Subcutaneous abdominal adipose tissue (tissue), 5 donors: Measurements from ENCODE around the gene APOBEC3C.
"Not testable (repeated sequence)": the region's sequence is repeated elsewhere in the genome, so short reads cannot be mapped to it uniquely, and the experiment has no call there.

Experiments used
- H3K27ac ChIP-seq: one replicate; pipeline ENCODE4 v1.7.0; 2013; ENCODE audit warnings: low read depth, mild to moderate bottlenecking, inconsistent platforms, low read length, moderate library complexity
- H3K27me3 ChIP-seq, 5 donors: one replicate each; pipeline ENCODE4 v1.7.0; 2013; ENCODE audit warnings: low read length in 5 of 5, inconsistent platforms in 1 of 5; ENCODE audit not compliant: control insufficient read depth in 5 of 5, insufficient read depth in 4 of 5
- H3K36me3 ChIP-seq, 5 donors: one replicate each; pipeline ENCODE4 v1.7.0; 2013; ENCODE audit warnings: low read length in 5 of 5; ENCODE audit not compliant: control insufficient read depth in 5 of 5, insufficient read depth in 5 of 5
- H3K4me1 ChIP-seq, 5 donors: one replicate each; pipeline ENCODE4 v1.7.0; 2013; ENCODE audit warnings: low read length in 5 of 5, mild to moderate bottlenecking in 3 of 5, moderate library complexity in 1 of 5; ENCODE audit not compliant: control insufficient read depth in 5 of 5, insufficient read depth in 5 of 5
- H3K4me3 ChIP-seq, 5 donors: one replicate each; pipeline ENCODE4 v1.7.0; 2013; ENCODE audit warnings: low read length in 5 of 5, low read depth in 1 of 5
- H3K9ac ChIP-seq, 5 donors: one replicate each; pipeline ENCODE4 v1.7.0; 2013; ENCODE audit warnings: low read length in 5 of 5, mild to moderate bottlenecking in 4 of 5, moderate library complexity in 3 of 5
- H3K9me3 ChIP-seq, 5 donors: one replicate each; pipeline ENCODE4 v1.7.0; 2013; ENCODE audit warnings: low read length in 5 of 5; ENCODE audit not compliant: control insufficient read depth in 5 of 5
- donor health status: healthy.
- donor health status: healthy.
- donor health status: healthy.
- donor health status: healthy.
- donor health status: healthy.

Gene APOBEC3C

GRCh38 chr22:39037071-39037470 is 23.0 kb downstream of the APOBEC3C start:
- not testable (repeated sequence) for H3K4me3 ChIP-seq, H3K9ac ChIP-seq, H3K9me3 ChIP-seq, H3K27me3 ChIP-seq, H3K36me3 ChIP-seq, H3K27ac ChIP-seq
- peaks cover 0 to 14% (median 7%) of the 10 kb centered on the region in 5 donors for H3K4me1 ChIP-seq

- H3K9me3 ChIP-seq, result no peaks in the 10 kb centered on the region
- H3K36me3 ChIP-seq, result peaks cover 0 to 5% (median 2%) of the 10 kb centered on the region in 5 donors
- H3K9ac ChIP-seq, result no peak overlapping the region
- no peak overlapping the region for H3K27ac ChIP-seq
- peak overlapping the region in 1 of 5 donors; percentile 63 for H3K4me3 ChIP-seq
- H3K27me3 ChIP-seq, result no peaks in the 10 kb centered on the region
- H3K4me1 ChIP-seq, result peaks cover 0 to 14% (median 7%) of the 10 kb centered on the region in 5 donors
Measured at GRCh38 chr22:39039306-39040126, 25.5 kb downstream of the APOBEC3C start.

- H3K4me3 ChIP-seq, result peak overlapping the region in 3 of 5 donors; percentile 62 to 66 (median 63)
- not testable (repeated sequence) for H3K36me3 ChIP-seq, H3K9ac ChIP-seq, H3K27ac ChIP-seq, H3K27me3 ChIP-seq, H3K9me3 ChIP-seq
- H3K4me1 ChIP-seq, result peaks cover 0 to 14% (median 7%) of the 10 kb centered on the region in 5 donors
Measured at GRCh38 chr22:39040155-39040537, 26.1 kb downstream of the APOBEC3C start.

- H3K27me3 ChIP-seq, H3K9me3 ChIP-seq: not testable (repeated sequence)
- Histone ChIP-seq H3K4me3 (peak within 1 kb of the TSS; percentile 50 to 66 (median 63)), H3K36me3 (peaks cover 0 to 11% (median 6%) of the 10 kb centered on the region in 5 donors), H3K9ac (peak within 1 kb of the TSS; percentile 28 to 73 (median 66)), H3K4me1 (peaks cover 0 to 14% (median 7%) of the 10 kb centered on the region in 5 donors), H3K27ac (peak within 1 kb of the TSS; percentile 46)
Measured at GRCh38 chr22:39040538-39041296, 26.7 kb downstream of the APOBEC3C start, which contains the start of gene APOBEC3F. Gene APOBEC3F, plus strand, starts transcription at chr22:39040864. Its CDS starts 97 bp downstream, at chr22:39040961.

- Histone ChIP-seq H3K27ac (no peak overlapping the region), H3K4me3 (no peak overlapping the region), H3K36me3 (peaks cover 0 to 11% (median 7%) of the 10 kb centered on the region in 5 donors)
Measured at GRCh38 chr22:39041908-39042307, 27.9 kb downstream of the APOBEC3C start.

GRCh38 chr22:39043063-39043462 is 29.0 kb downstream of the APOBEC3C start:
- H3K9me3 ChIP-seq, H3K27me3 ChIP-seq, H3K9ac ChIP-seq, H3K27ac ChIP-seq, H3K4me3 ChIP-seq: not testable (repeated sequence)
- peaks cover 0 to 14% (median 7%) of the 10 kb centered on the region in 5 donors for H3K4me1 ChIP-seq
- H3K36me3 ChIP-seq, result peaks cover 0 to 11% (median 7%) of the 10 kb centered on the region in 5 donors

More at GRCh38 chr22:39041908-39042307, 27.9 kb downstream of the APOBEC3C start:
- Histone ChIP-seq H3K9ac (no peak overlapping the region), H3K4me1 (peaks cover 0 to 14% (median 7%) of the 10 kb centered on the region in 5 donors), H3K27me3 (no peaks in the 10 kb centered on the region), H3K9me3 (no peaks in the 10 kb centered on the region)

- not testable (repeated sequence) for H3K9me3 ChIP-seq, H3K9ac ChIP-seq, H3K27me3 ChIP-seq, H3K27ac ChIP-seq, H3K4me3 ChIP-seq
- H3K4me1 ChIP-seq, result peaks cover 0 to 11% (median 7%) of the 10 kb centered on the region in 5 donors
- H3K36me3 ChIP-seq, result peaks cover 0 to 11% (median 7%) of the 10 kb centered on the region in 5 donors
Measured at GRCh38 chr22:39045136-39045535, 31.1 kb downstream of the APOBEC3C start.

- H3K36me3 ChIP-seq, H3K27ac ChIP-seq, H3K27me3 ChIP-seq, H3K9ac ChIP-seq, H3K9me3 ChIP-seq, H3K4me3 ChIP-seq, H3K4me1 ChIP-seq: not testable (repeated sequence)
Measured at GRCh38 chr22:39049486-39049885, 35.4 kb downstream of the APOBEC3C start.

- H3K9ac ChIP-seq, H3K27ac ChIP-seq, H3K36me3 ChIP-seq, H3K4me3 ChIP-seq, H3K4me1 ChIP-seq, H3K9me3 ChIP-seq, H3K27me3 ChIP-seq: not testable (repeated sequence)
Measured at GRCh38 chr22:39051844-39052495, 37.9 kb downstream of the APOBEC3C start.
